Bone marrow (tissue), 2 donors: ENCODE results near the gene POFUT1.
"Not testable (repeated sequence)": the region's sequence is repeated elsewhere in the genome, so short reads cannot be mapped to it uniquely, and the experiment has no call there.

Source experiments
- DNase-seq, 2 donors: peaks; one replicate each; lab custom pipeline; 2025; lab: John Stamatoyannopoulos, UW

Gene POFUT1

GRCh38 chr20:32189691-32190615 lies 17.7 kb upstream of the POFUT1 start:
- peak in 1 of 2 donors; percentile 27 for DNase-seq

GRCh38 chr20:32190616-32191415 lies 16.9 kb upstream of the POFUT1 start:
- no peak for DNase-seq

- no peak for DNase-seq
Measured at GRCh38 chr20:32191422-32191821, 16.3 kb upstream of the POFUT1 start.

- no peak for DNase-seq
Measured at GRCh38 chr20:32191873-32192272, 15.8 kb upstream of the POFUT1 start.

- no peak for DNase-seq
Measured at GRCh38 chr20:32192698-32193097, 15.0 kb upstream of the POFUT1 start.

GRCh38 chr20:32193336-32193735 lies 14.3 kb upstream of the POFUT1 start:
- not testable (repeated sequence) for DNase-seq

GRCh38 chr20:32193996-32194395 lies 13.7 kb upstream of the POFUT1 start:
- no peak for DNase-seq

- DNase-seq: no peak
Measured at GRCh38 chr20:32195581-32195980, 12.1 kb upstream of the POFUT1 start.

GRCh38 chr20:32196613-32197012 lies 11.1 kb upstream of the POFUT1 start:
- not testable (repeated sequence) for DNase-seq

- not testable (repeated sequence) for DNase-seq
Measured at GRCh38 chr20:32197136-32197535, 10.5 kb upstream of the POFUT1 start.

- DNase-seq: no peak
Measured at GRCh38 chr20:32199006-32199405, 8.7 kb upstream of the POFUT1 start.

- DNase-seq: no peak
Measured at GRCh38 chr20:32201296-32201976, 6.2 kb upstream of the POFUT1 start.

GRCh38 chr20:32201977-32202363 lies 5.7 kb upstream of the POFUT1 start:
- DNase-seq: no peak

GRCh38 chr20:32203356-32204204 lies 4.1 kb upstream of the POFUT1 start:
- no peak for DNase-seq

GRCh38 chr20:32204205-32205109 lies 3.2 kb upstream of the POFUT1 start:
- no peak for DNase-seq

GRCh38 chr20:32205110-32205842 lies 2.4 kb upstream of the POFUT1 start:
- DNase-seq: no peak

- DNase-seq: no peak
Measured at GRCh38 chr20:32205843-32206759, 1.6 kb upstream of the POFUT1 start.

- DNase-seq: no peak
Measured at GRCh38 chr20:32206760-32207625, 687 bp upstream of the POFUT1 start.
